ENCODE data around the gene DNAJB11.

DNAJB11 gene

DNA sequence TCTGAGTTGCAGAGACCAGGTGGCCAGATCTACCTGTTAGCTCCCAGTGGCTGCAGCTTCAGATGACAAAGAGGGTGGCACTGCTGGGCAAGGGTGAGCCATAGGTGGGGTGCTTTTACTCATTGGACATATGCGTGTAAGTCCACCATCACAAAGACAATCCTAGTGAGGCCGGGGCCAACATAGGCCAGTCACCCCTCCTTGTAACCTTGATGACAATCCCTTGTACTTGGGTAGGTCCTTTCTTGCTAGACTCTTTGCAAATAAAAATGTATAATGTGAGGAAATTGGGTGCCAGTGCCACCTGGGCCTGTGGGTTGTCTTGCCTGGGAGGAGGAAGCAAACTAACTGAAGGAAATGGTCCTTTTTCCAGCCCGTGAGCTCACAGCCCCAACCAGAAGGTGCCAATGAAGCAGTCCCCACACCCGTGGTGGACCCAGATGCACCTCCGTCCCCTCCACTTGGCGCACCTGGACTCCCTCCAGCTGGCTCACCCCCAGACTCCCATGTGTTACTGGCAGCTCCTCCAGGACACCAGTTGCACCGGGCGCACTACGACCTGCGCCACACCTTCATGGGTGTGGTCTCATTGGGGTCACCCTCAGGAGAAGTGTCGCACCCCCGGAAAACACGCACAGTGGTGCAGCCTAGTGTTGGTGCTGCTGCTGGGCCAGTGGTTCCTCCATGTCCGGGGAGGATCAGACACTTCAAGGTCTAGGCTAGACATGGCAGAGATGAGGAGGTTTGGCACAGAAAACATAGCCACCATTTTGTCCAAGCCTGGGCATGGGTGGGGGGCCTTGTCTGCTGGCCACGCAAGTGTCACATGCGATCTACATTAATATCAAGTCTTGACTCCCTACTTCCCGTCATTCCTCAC, 49.9 kb downstream of the DNAJB11 start:
- TF ChIP-seq SUZ12 (IDR thresholded peaks at IDR 0.05; ENCODE audit: extremely low read depth, insufficient read depth, insufficient read length): no peak
- no peak for TF ChIP-seq ZNF274 (IDR thresholded peaks at IDR 0.05; ENCODE audit: low read depth, low read length)
- no peak for TF ChIP-seq YY1 (IDR thresholded peaks at IDR 0.05; ENCODE audit: insufficient read depth, insufficient read length)
- DNase-seq (ENCODE audit: low read depth, low spot score): no peak
- Histone ChIP-seq H3K27me3 (ENCODE audit: insufficient read depth, insufficient read length) (peaks cover 18% of the 10 kb centered on the region), H3K4me1 (ENCODE audit: insufficient read depth, insufficient read length) (peaks cover 4% of the 10 kb centered on the region), H3K36me3 (ENCODE audit: insufficient read depth, insufficient read length, low read length) (no peaks in the 10 kb centered on the region), H3K4me3 (ENCODE audit: insufficient read length, low read depth) (no peak overlapping the region), H3K9ac (ENCODE audit: insufficient read length, low read depth) (no peak overlapping the region), H3K9me3 (ENCODE audit: insufficient read depth, low read length) (no peaks in the 10 kb centered on the region)

DNA sequence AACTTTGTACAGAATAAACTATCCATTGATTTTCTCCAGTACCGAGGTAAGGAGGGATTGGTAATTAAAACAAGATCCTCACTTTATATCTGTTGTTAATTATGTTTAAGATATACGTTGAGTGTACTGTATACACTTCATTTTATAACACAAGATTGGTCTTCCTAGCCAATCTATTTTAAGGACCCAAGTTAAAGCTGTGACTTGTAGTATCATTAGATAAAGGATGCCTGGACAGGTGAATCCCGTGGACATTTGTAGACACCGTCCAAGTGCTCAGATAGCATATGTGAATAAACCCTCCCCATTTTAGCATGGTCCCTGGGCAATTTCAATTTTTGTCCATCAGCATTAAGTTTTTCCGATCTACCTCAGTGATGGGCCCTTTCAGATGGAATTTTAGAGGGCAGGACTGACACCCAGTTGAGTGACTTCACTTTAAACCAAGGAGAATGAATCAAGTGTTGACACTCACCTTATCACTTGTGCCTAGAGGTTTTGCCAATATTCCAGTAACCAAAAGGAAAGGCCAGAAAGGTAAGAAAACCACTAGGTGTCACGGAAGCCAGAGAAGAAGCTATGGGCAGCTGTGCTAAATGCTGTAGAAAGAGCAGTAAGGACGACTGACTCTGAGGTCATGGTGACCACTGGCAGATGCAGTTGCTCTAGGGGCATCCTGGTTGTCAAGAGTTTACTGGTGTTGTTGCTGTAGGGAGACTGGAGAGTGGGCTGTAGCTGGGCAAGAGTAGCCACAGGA, 51.6 kb downstream of the DNAJB11 start:
- Histone ChIP-seq H3K9me3 (ENCODE audit: insufficient read depth, low read length) (no peaks in the 10 kb centered on the region), H3K4me3 (ENCODE audit: insufficient read length, low read depth) (no peak overlapping the region), H3K27me3 (ENCODE audit: insufficient read depth, insufficient read length) (peaks cover 21% of the 10 kb centered on the region), H3K9ac (ENCODE audit: insufficient read length, low read depth) (no peak overlapping the region), H3K36me3 (ENCODE audit: insufficient read depth, insufficient read length, low read length) (no peaks in the 10 kb centered on the region), H3K4me1 (ENCODE audit: insufficient read depth, insufficient read length) (peaks cover 4% of the 10 kb centered on the region)
- no peak for DNase-seq (ENCODE audit: low read depth, low spot score)
- TF ChIP-seq YY1 (IDR thresholded peaks at IDR 0.05; ENCODE audit: insufficient read depth, insufficient read length): no peak
- no peak for TF ChIP-seq SUZ12 (IDR thresholded peaks at IDR 0.05; ENCODE audit: extremely low read depth, insufficient read depth, insufficient read length)
- no peak for TF ChIP-seq ZNF274 (IDR thresholded peaks at IDR 0.05; ENCODE audit: low read depth, low read length)

DNA sequence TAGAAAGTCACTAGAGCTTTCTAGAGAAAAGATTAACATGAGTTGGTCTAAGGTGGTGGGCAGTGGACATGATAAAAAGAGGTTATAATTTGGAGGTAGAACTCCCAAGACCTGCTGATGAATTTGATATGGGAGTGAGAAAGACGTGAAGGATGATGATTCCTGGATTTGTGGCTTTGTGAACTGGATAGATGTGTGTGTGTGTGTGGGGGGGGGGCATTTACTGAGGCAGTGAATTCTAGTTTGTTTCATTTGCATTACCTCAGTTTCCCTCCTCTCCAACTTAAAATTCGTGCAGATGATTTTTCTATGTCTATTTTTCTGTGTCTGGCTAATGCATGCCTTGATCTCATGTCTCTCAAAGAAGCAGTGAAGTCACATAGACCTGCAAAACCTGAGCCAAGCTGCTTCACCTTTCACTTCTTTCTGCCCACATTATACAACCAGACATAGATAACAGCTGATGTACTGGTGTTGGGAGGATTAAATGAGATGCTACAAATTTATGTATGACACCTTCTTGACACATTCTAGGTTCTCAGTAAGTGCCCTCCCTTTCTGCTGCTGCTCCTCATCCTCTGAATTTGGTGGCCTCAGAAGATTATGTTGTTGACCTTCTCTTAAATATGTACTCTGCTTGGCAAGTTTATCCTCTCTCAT, 52.3 kb downstream of the DNAJB11 start:
- Histone ChIP-seq H3K9ac (ENCODE audit: insufficient read length, low read depth) (no peak overlapping the region), H3K36me3 (ENCODE audit: insufficient read depth, insufficient read length, low read length) (no peaks in the 10 kb centered on the region), H3K4me3 (ENCODE audit: insufficient read length, low read depth) (no peak overlapping the region), H3K4me1 (ENCODE audit: insufficient read depth, insufficient read length) (no peaks in the 10 kb centered on the region), H3K27me3 (ENCODE audit: insufficient read depth, insufficient read length) (peaks cover 14% of the 10 kb centered on the region), H3K9me3 (ENCODE audit: insufficient read depth, low read length) (no peaks in the 10 kb centered on the region)
- no peak for TF ChIP-seq ZNF274 (IDR thresholded peaks at IDR 0.05; ENCODE audit: low read depth, low read length)
- no peak for TF ChIP-seq YY1 (IDR thresholded peaks at IDR 0.05; ENCODE audit: insufficient read depth, insufficient read length)
- TF ChIP-seq SUZ12 (IDR thresholded peaks at IDR 0.05; ENCODE audit: extremely low read depth, insufficient read depth, insufficient read length): no peak
- no peak for DNase-seq (ENCODE audit: low read depth, low spot score)

DNA sequence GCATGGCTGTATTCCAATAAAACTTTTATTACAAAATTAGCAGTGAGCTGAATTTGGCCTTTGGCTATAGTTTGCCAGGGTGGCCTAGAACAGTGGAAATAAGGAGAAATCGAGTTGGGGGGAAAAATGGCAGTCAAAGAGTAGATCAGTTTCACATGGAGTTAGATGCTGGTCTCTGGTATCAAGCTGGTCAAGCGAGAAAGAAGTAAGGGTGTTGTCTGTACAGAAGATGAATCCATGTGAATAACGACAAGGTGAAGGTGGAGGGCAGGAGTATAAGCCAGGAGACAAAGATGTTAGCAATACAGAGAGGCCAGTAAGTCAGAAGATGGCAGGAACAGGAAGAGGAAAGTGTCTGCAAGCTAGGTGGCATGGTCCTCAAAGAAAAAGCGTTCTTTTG, 54.1 kb downstream of the DNAJB11 start:
- no peak overlapping the region for H3K9ac ChIP-seq (ENCODE audit: insufficient read length, low read depth)
- H3K4me1 ChIP-seq (ENCODE audit: insufficient read depth, insufficient read length): no peaks in the 10 kb centered on the region
- H3K9me3 ChIP-seq (ENCODE audit: insufficient read depth, low read length): no peaks in the 10 kb centered on the region
- no peak overlapping the region for H3K4me3 ChIP-seq (ENCODE audit: insufficient read length, low read depth)
- H3K36me3 ChIP-seq (ENCODE audit: insufficient read depth, insufficient read length, low read length): no peaks in the 10 kb centered on the region
- TF ChIP-seq ZNF274 (IDR thresholded peaks at IDR 0.05; ENCODE audit: low read depth, low read length): no peak
- TF ChIP-seq YY1 (IDR thresholded peaks at IDR 0.05; ENCODE audit: insufficient read depth, insufficient read length): no peak
- TF ChIP-seq SUZ12 (IDR thresholded peaks at IDR 0.05; ENCODE audit: extremely low read depth, insufficient read depth, insufficient read length): no peak
- no peak for DNase-seq (ENCODE audit: low read depth, low spot score)
- peaks cover 5% of the 10 kb centered on the region for H3K27me3 ChIP-seq (ENCODE audit: insufficient read depth, insufficient read length)

DNA sequence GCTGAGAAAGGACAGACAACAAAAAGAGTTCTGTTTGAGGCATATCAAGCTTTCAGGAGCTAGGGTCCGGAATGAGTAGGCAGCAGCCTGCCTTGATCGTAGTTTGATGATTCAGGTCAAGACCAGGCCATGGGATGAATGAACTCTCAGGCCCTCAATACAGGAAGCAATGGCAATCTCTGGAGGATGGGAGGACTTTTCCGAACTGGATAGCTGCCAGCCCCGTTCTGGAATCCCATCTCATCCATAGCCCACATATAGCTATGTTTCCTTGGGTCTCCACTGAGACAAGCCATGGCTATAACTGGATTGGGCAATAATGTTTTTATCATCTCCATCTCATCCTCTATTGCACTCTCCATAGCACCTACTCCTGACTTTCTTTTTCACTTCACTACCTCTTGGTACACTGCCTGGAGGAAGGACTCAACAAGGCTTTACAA, 55.1 kb downstream of the DNAJB11 start:
- no peak for DNase-seq (ENCODE audit: low read depth, low spot score)
- peaks cover 5% of the 10 kb centered on the region for H3K27me3 ChIP-seq (ENCODE audit: insufficient read depth, insufficient read length)
- H3K4me3 ChIP-seq (ENCODE audit: insufficient read length, low read depth): no peak overlapping the region
- no peaks in the 10 kb centered on the region for H3K4me1 ChIP-seq (ENCODE audit: insufficient read depth, insufficient read length)
- TF ChIP-seq YY1 (IDR thresholded peaks at IDR 0.05; ENCODE audit: insufficient read depth, insufficient read length) (no peak), SUZ12 (IDR thresholded peaks at IDR 0.05; ENCODE audit: extremely low read depth, insufficient read depth, insufficient read length) (no peak), ZNF274 (IDR thresholded peaks at IDR 0.05; ENCODE audit: low read depth, low read length) (no peak)
- no peaks in the 10 kb centered on the region for H3K36me3 ChIP-seq (ENCODE audit: insufficient read depth, insufficient read length, low read length)
- H3K9me3 ChIP-seq (ENCODE audit: insufficient read depth, low read length): no peaks in the 10 kb centered on the region
- H3K9ac ChIP-seq (ENCODE audit: insufficient read length, low read depth): no peak overlapping the region

DNA sequence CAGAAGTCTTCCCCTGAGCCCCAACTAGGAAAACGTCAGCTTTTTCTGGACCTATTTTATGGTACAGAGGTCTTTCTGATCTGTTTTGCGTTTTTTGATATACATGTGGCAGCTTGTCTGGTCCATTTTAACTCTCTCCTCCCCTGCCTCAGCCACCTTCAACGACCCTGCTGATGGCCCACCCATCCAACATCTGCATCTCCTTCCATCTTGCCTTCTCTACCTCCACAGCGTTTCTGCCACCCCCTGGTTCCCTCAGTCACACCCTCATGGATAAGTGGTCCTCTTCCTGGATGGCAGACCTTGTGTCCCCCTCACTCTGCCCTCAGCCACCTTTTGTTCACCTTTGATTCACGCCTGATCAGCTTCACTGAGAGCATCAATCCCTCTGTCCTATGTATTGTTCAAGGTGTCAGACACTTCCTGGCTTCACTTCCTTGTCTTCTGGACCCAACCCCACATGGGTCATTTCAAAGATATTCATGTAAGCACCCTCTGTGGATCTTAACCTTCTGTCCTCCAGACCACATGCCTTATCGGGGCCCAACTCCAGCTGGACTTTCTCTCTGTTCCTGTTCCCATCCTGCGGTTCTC, 55.8 kb downstream of the DNAJB11 start:
- Histone ChIP-seq H3K36me3 (ENCODE audit: insufficient read depth, insufficient read length, low read length) (no peaks in the 10 kb centered on the region), H3K9ac (ENCODE audit: insufficient read length, low read depth) (no peak overlapping the region), H3K4me3 (ENCODE audit: insufficient read length, low read depth) (no peak overlapping the region), H3K9me3 (ENCODE audit: insufficient read depth, low read length) (no peaks in the 10 kb centered on the region), H3K4me1 (ENCODE audit: insufficient read depth, insufficient read length) (no peaks in the 10 kb centered on the region), H3K27me3 (ENCODE audit: insufficient read depth, insufficient read length) (peaks cover 5% of the 10 kb centered on the region)
- TF ChIP-seq YY1 (IDR thresholded peaks at IDR 0.05; ENCODE audit: insufficient read depth, insufficient read length) (no peak), SUZ12 (IDR thresholded peaks at IDR 0.05; ENCODE audit: extremely low read depth, insufficient read depth, insufficient read length) (no peak), ZNF274 (IDR thresholded peaks at IDR 0.05; ENCODE audit: low read depth, low read length) (no peak)
- DNase-seq (ENCODE audit: low read depth, low spot score): no peak

Measured in NT2/D1 (cell line).